HG03066 (cell line): ENCODE results near the gene LTBR.

Experiments
- ATAC-seq: cut with Tn5 transposase; IDR thresholded peaks from one replicate; pipeline ENCODE4 v1.9.1; 2021; ENCODE audit warnings: low read depth; ENCODE audit not compliant: unreplicated experiment

LTBR gene

GRCh38 chr12:6380141-6381121 is 3.5 kb upstream of the LTBR start:
- no peak for ATAC-seq

GRCh38 chr12:6382371-6382770 is 1.6 kb upstream of the LTBR start:
- ATAC-seq, result no peak

- ATAC-seq, result no peak
Observed at GRCh38 chr12:6382982-6383381, 980 bp upstream of the LTBR start.

- no peak for ATAC-seq
Observed at GRCh38 chr12:6384499-6385436, 806 bp downstream of the LTBR start.

- no peak for ATAC-seq
Observed at GRCh38 chr12:6386038-6386437, 2.1 kb downstream of the LTBR start.

- no peak for ATAC-seq
Observed at GRCh38 chr12:6386491-6386890, 2.5 kb downstream of the LTBR start.

- no peak for ATAC-seq
Observed at GRCh38 chr12:6387541-6387940, 3.6 kb downstream of the LTBR start.

- no peak for ATAC-seq
Observed at GRCh38 chr12:6390084-6390799, 6.3 kb downstream of the LTBR start.

- no peak for ATAC-seq
Observed at GRCh38 chr12:6391013-6391412, 7.1 kb downstream of the LTBR start.

GRCh38 chr12:6392504-6392903 is 8.5 kb downstream of the LTBR start:
- no peak for ATAC-seq

- ATAC-seq, result no peak
Observed at GRCh38 chr12:6393109-6393508, 9.1 kb downstream of the LTBR start.

GRCh38 chr12:6394398-6394797 is 10.4 kb downstream of the LTBR start:
- ATAC-seq, result no peak

GRCh38 chr12:6396031-6396430 is 12.1 kb downstream of the LTBR start:
- no peak for ATAC-seq

GRCh38 chr12:6399884-6400644 is 16.1 kb downstream of the LTBR start:
- ATAC-seq, result no peak

- ATAC-seq, result no peak
Observed at GRCh38 chr12:6404390-6404789, 20.4 kb downstream of the LTBR start.

- no peak for ATAC-seq
Observed at GRCh38 chr12:6405963-6406362, 22.0 kb downstream of the LTBR start.

- no peak for ATAC-seq
Observed at GRCh38 chr12:6407236-6407954, 23.4 kb downstream of the LTBR start.

- no peak for ATAC-seq
Observed at GRCh38 chr12:6416596-6416995, 32.6 kb downstream of the LTBR start.

GRCh38 chr12:6418796-6419195 is 34.8 kb downstream of the LTBR start:
- ATAC-seq, result no peak
